ENCODE data around the gene CR1L. TPM values are rescaled to one million over a fixed set of nuclear protein-coding genes. Genes with fewer than 3 reads are reported as not detected.

The CR1L gene
- total and polyA plus RNA-seq, 10 donors, result 0.63 to 7.1 (median 1.3) TPM

- peak overlapping the region; percentile 29 to 76 (median 57) for H3K4me3 ChIP-seq
- TF ChIP-seq CTCF (IDR thresholded peaks at IDR 0.05 in 8 of 11, conservative IDR thresholded peaks at IDR 0.05 in 3 of 11), result no peak
- no peak for TF ChIP-seq POLR2AphosphoS5 (IDR thresholded peaks at IDR 0.05)
- TF ChIP-seq POLR2A (IDR thresholded peaks at IDR 0.05), result no peak
- 23 to 35% (median 28%) methylated on average over 9 of the region's 9 CpGs for WGBS, 5 donors
- peaks cover 0 to 28% (median 12%) of the 10 kb centered on the region in 6 donors for H3K4me1 ChIP-seq
- no peaks in the 10 kb centered on the region for H3K9me3 ChIP-seq
- peaks cover 0 to 4% (median 0%) of the 10 kb centered on the region in 7 donors for H3K27me3 ChIP-seq (replicated peaks in 1 of 7)
- DNase-seq, result no peak
- peak overlapping the region in 1 of 8 donors; percentile 50 for H3K27ac ChIP-seq
- peaks cover 0 to 30% (median 2%) of the 10 kb centered on the region in 6 donors for H3K36me3 ChIP-seq
- intact Hi-C loops (cut with DNase I; ENCODE audit: low total_unique reads), result no loop called here
These were observed 624 bp upstream of the CR1L start for GRCh38 chr1:207644166-207644851.

- 85 to 89% (median 88%) methylated on average over 17 of the region's 17 CpGs for WGBS, 5 donors
- Histone ChIP-seq H3K9me3 (no peaks in the 10 kb centered on the region), H3K36me3 (peaks cover 0 to 17% (median 2%) of the 10 kb centered on the region in 6 donors), H3K4me1 (peaks cover 0 to 28% (median 12%) of the 10 kb centered on the region in 6 donors), H3K27me3 (replicated peaks in 1 of 7) (peaks cover 0 to 4% (median 0%) of the 10 kb centered on the region in 7 donors), H3K4me3 (peak overlapping the region in 5 of 8 donors; percentile 57 to 76 (median 59)), H3K27ac (peak overlapping the region in 1 of 8 donors; percentile 50)
- DNase-seq, result no peak
- intact Hi-C loops (cut with DNase I; ENCODE audit: low total_unique reads), result no loop called here
- TF ChIP-seq POLR2AphosphoS5 (IDR thresholded peaks at IDR 0.05) (no peak), POLR2A (IDR thresholded peaks at IDR 0.05) (no peak), CTCF (IDR thresholded peaks at IDR 0.05 in 8 of 11, conservative IDR thresholded peaks at IDR 0.05 in 3 of 11) (no peak)
These were observed 725 bp downstream of the CR1L start for GRCh38 chr1:207645635-207646081.

GRCh38 chr1:207646171-207646570, 1.2 kb downstream of the CR1L start:
- no peak overlapping the region for H3K27ac ChIP-seq
- H3K27me3 ChIP-seq (replicated peaks in 1 of 7), result peaks cover 0 to 4% (median 0%) of the 10 kb centered on the region in 7 donors
- peaks cover 0 to 28% (median 12%) of the 10 kb centered on the region in 6 donors for H3K4me1 ChIP-seq
- DNase-seq, result no peak
- peaks cover 0 to 13% (median 0%) of the 10 kb centered on the region in 6 donors for H3K36me3 ChIP-seq
- intact Hi-C loops (cut with DNase I; ENCODE audit: low total_unique reads), result no loop called here
- peak overlapping the region in 1 of 8 donors; percentile 57 for H3K4me3 ChIP-seq
- no peaks in the 10 kb centered on the region for H3K9me3 ChIP-seq
- TF ChIP-seq CTCF (IDR thresholded peaks at IDR 0.05 in 8 of 11, conservative IDR thresholded peaks at IDR 0.05 in 3 of 11) (no peak), POLR2A (IDR thresholded peaks at IDR 0.05) (no peak), POLR2AphosphoS5 (IDR thresholded peaks at IDR 0.05) (no peak)

- intact Hi-C loops (cut with DNase I; ENCODE audit: low total_unique reads), result no loop called here
- H3K27ac ChIP-seq, result no peak overlapping the region
These were observed 2.1 kb downstream of the CR1L start for GRCh38 chr1:207646944-207647579.

More at GRCh38 chr1:207646944-207647579, 2.1 kb downstream of the CR1L start:
- WGBS, 5 donors, result 68 to 75% (median 69%) methylated on average over 4 of the region's 4 CpGs
- Histone ChIP-seq H3K27me3 (replicated peaks in 1 of 7) (peaks cover 0 to 4% (median 0%) of the 10 kb centered on the region in 7 donors), H3K4me1 (peaks cover 0 to 28% (median 12%) of the 10 kb centered on the region in 6 donors), H3K9me3 (no peaks in the 10 kb centered on the region), H3K4me3 (no peak overlapping the region), H3K36me3 (peaks cover 0 to 4% (median 0%) of the 10 kb centered on the region in 6 donors)
- DNase-seq, result no peak
- TF ChIP-seq POLR2A (IDR thresholded peaks at IDR 0.05) (no peak), POLR2AphosphoS5 (IDR thresholded peaks at IDR 0.05) (no peak), CTCF (IDR thresholded peaks at IDR 0.05 in 8 of 11, conservative IDR thresholded peaks at IDR 0.05 in 3 of 11) (no peak)
